EH (cell line): Measurements from ENCODE around the gene AKT1S1.
A peak's percentile ranks its signal among the peaks of the same experiment; 100 is the strongest.

Experiments used
- DNase-seq: peaks from one replicate; pipeline ENCODE4 v3.0.0-alpha.2; 2015; ENCODE audit warnings: low read depth

AKT1S1 gene

DNA sequence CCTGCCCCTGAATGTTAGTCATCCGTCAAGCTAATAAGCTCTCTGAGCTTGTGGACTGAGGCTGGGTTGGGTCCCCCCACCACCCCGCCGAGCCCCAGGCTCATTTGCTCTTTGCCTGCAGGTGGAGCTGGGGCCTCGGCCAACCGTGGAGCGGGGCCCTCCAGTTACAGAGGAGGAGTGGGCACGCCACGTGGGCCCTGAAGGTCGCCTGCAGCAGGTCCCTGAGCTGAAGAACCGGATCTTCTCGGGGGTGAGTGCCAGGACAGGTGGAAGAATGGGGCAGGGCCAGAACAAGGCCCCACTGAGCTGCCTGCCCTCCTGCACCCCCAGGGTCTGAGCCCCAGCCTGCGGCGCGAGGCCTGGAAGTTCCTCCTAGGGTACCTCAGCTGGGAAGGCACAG lies 5.5 kb upstream of the AKT1S1 start:
- DNase-seq: no peak

DNA sequence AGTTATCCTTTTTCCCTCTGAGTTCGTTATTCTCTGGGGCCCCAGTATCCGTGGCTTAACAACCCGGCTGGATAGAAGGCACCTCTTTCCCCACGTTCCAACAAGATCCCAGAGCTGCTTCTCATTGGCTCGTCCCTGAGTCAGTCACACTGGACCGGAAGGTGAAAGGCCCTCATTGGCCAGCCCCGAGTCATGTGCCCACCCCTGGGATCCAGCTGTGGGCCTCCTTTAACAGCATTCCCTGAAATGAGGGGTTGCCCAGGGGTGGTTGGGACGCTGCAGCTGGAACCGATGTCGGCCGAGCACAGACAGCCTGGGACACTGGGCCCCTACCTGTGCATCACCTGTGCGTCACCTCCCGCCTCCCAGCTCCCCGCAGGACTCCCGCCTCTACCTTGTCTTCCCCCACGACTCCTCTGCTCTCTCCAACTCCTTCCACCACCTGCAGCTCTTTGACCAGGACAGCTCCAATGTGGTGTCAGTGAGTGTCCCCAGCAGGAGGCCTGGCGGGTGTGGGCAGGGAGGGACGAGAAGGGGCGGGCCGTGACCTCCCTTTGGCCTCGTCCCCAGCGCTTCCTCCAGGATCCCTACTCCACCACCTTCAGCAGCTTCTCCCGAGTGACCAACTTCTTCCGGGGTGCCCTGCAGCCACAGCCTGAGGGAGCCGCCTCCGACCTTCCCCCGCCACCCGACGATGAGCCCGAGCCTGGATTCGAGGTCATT lies 4.7 kb upstream of the AKT1S1 start:
- peak; percentile 25 for DNase-seq

DNA sequence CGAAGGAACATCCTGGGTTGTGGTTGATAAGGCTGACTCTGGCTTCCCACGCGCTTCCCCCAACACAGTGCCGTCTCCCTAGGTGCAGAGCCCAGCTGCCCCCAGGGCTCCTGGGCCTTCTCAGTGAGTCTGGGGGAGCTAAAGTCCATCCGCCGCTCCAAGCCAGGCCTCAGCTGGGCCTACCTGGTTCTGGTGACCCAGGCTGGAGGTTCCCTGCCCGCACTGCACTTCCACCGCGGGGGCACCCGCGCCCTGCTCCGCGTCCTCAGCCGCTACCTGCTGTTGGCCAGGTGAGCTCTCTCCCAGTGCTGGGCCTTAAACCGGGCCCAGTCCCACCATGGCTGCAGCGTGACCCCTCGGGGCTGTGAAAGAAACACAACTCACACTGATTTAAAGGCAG lies 4.0 kb upstream of the AKT1S1 start:
- no peak for DNase-seq

DNA sequence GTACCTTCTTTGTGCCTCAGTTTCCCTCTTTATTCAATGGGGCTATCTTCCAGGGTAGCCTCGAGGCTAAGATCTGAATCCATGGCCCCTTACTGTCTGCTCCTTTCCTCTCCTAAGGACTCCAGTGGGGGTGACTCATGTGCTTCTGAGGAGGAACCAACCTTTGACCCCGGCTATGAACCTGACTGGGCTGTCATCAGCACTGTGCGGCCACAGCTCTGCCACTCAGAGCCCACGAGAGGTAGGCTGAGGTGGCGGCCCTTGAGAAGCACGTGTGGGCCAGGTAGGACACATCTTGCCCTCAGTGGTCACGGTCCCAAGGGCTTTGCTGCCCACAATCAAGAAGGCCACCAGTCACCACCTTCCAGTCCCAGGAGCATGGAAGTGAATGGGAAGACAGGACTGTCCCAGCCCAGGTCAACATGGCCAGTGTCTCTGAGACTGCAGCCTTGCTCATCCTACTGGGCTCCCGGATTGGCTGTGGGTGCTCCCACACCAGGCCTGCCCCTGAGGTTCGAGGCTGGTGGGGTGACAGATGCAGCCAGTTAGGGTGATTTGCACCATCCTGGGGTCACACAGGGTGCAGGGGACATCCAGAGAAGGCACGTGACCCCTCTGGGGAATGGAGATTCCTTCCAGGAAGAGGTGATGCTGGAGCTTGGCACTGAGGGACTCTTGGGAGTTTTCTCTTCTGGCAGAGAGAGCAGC lies 3.2 kb upstream of the AKT1S1 start:
- no peak for DNase-seq

DNA sequence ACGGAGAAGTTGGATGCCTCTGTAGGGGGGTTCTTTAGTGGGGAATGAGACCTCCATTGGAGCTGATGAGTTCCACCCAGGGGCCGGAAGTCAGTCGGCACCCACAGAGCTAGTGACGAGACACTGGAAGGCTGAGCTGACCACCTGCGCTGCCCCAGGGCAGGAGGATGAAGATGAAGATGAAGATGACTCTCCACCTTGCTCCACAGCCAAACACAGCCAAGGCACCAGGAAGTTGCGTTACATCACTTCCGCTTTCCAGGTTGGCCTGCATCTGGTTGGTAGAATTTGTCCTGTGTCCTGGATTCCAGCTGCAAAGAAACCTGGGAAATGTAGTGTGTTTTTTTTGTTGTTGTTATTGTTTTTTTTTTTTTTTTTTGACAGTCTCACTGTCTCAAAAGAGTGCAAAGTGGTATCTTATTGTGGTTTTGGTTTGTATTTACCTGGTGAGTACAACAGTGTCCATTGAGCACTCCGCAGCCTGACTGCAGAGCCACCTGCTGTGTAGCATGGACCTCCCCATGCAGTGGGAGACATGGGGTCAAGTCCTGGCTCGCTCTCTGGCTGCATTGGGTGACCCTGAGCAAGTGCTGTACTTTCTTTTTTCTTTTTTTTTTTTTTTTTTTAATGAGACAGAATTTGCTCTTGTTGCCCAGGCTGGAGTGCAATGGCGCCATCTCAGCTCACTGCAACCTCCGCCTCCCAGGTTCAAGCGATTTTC lies 2.2 kb upstream of the AKT1S1 start:
- no peak for DNase-seq

DNA sequence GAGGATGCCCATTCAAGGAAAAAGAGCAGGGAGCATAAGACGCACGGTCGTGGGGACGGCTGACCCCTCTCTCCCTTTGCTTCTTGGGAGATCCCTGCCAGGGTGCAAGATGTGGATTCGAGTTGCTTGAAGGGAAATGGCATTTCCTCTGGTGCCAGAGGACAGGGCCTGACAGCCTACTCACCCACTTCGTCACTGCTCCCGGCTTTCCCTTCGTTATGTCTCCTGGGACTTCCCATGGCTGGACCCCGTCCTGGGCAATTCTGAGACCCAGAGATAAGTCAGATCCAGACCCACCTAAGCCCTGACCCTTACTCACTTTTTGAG lies 1.6 kb upstream of the AKT1S1 start:
- DNase-seq: no peak

DNA sequence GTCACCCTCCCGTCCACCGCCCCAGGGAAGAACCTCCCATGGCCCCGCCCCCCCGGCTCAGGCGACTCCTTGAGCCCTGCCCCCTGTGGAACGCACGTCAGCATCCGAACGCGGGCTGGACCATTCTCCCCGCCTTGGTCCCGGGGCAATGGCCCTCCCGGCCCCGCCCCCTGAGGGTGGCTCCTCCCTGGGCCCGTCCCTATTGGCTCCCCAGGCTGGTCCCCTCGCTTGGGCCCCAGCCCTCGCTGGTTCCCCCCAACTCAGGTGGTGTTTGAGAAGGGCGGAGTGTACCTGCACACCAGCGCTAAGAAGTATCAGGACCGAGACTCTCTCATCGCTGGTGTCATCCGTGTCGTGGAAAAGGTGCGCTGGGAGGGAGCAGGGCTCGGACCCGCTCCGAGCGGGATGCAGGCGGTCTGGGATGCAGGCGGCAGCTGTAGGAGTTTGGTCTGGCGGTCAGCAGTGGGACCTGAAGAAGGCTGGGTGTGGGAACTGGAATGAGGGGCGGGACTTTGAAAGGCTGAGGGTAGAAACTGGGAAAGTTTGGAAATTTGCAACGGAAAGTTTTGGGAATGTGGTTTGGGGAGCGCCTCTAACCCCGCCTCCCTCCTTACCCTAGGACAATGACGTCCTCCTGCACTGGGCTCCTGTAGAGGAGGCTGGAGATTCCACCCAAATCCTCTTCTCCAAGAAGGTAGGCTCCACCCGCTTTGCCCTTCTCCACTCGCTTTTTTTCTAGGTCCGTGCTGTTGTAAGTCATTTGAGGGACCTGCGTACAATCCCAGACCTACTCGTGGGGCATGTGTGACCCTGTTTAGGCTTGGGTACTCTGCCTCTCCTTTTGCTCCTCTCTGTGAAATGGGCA lies 956 bp upstream of the AKT1S1 start:
- peak; percentile 97 for DNase-seq

DNA sequence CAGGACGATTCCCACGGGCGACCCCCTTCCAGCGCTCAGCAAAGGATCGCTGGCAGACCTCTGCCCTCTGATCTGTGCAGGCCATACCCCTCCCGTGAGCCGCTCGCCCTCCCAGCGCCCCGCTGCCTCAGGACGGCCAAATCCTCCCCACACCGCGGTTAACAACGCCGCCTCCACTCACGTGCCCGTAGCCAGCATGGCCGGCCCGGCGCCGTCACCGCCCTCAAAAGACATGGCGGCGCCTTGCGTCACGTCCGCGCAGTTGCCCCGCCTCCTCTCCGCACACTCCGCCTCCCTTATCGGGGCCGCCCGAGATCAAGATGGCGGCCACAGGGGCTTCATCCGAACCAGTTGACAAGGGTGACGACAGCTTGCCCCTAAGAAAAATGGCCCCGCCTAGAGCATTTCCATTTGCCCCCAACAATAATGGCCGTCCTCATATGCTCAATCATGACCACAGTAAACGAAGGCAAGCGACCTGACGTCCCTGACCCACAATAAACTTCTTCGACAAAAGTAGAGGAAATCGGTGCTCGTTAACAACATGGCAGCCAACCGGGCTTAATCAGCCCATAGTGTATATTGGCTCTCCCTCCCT lies 634 bp downstream of the AKT1S1 start:
- peak; percentile 99 for DNase-seq

DNA sequence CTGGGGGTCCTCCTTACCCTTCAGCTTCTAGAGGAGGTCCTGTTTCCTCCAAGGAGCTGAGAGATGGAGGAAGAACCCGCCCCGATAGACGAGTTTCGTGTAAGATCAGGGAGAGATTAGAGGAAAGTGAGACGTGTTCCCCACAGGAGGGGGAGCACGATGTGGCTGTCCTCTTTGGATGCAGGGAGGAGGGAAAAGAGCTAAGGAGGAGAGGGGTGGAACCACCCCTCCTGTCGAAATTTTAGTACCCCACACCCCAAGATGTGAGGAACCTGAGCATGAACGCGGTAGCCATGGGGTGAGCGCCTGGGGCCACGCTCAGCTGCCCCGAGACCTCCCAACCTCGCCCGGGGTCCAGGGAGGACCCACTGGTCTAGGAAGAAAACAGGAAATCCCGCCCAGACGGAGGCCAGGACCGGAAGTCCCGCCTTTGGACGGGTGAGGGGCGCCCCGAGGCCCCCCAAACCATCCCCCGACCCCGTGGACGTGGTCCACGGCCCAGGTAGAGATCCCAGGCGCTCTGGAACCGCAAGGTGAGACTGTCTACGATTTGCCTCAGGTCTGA lies 1.2 kb downstream of the AKT1S1 start:
- DNase-seq: peak; percentile 62

DNA sequence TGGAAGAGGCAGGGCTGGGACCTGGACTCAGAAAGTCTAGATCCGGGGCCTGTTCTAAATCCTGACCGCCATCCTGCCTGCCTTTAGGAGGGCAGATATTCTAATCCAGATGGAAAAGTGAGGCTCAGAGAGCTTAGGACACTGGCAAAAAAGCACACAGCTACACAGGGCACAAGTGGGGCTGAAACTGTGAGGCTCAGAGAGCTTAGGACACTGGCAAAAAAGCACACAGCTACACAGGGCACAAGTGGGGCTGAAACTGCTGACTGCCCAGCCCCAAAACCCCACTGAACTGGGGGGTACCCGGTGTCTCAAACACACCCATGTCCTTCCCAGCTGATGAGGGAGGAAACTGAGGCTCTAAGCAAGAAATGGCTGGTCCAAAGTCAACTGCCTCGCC lies 2.0 kb downstream of the AKT1S1 start:
- DNase-seq: no peak

DNA sequence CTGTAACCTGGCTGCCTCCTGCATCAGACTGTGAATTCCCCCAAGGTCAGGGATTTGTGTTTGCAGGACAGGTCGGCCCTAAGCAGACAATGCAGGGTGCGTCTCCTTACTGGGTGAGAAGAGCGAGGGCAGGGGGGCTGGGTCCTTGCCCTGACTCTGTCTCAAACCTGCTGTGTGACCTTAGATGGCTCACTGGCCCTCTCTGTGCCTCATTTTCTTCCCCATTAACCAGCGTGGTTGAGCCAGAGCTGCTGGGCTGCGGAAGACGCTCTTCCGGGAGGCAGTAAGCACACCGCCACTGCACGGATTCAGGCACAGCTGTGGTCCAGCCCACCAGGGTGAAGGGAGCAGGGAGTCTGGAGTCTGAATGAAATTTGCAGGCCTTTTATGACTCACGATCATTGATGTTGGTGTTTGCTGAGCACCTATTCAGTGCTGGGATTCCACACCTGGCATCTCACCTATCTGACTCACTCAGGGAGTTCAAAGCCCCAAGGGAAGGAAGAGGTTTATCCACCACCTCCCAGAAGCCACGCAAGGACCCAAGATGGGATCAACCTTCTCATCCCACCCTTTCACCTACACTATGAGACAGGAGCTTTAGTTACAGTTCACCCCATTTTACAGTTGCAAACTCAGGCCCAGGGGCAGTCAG lies 2.5 kb downstream of the AKT1S1 start:
- no peak for DNase-seq

DNA sequence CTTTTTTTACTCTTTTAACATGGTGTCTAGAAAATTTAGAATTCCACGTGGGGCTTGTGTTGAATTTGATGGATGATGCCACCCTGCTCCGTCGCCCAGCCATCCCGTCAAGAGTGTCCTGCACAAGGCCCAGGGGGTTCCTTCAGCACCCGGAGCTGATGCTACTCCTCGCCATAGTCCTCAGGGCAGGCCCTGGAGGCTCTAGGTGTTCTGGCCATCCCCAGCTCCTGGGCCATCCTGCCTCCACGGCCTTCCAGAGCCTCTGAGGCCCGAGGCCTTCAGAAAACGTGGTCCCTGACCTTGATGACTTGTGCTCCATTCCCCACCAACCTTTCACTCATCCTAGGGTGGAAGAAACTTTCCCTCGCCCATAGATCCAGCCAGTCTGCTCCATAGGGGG lies 3.3 kb downstream of the AKT1S1 start:
- no peak for DNase-seq

DNA sequence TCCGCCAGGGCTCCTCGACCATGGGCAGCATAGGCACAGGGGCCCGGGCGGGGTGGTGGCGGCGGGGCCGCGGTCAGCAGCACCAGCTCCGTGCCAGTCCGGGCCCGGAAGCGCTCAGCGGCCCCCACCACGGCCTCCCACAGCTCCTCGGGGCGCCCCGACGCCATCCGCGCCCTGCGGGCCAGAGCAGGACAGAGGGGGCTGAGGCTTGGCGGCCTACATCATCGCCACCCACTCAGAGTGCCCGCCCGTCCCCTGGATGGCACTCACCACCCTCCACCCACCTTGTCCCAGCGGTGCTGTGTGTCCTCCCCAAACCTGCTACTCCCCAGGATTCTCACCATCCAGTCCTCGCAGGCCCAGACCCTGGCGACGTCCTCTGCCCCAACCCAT lies 4.0 kb downstream of the AKT1S1 start:
- no peak for DNase-seq

DNA sequence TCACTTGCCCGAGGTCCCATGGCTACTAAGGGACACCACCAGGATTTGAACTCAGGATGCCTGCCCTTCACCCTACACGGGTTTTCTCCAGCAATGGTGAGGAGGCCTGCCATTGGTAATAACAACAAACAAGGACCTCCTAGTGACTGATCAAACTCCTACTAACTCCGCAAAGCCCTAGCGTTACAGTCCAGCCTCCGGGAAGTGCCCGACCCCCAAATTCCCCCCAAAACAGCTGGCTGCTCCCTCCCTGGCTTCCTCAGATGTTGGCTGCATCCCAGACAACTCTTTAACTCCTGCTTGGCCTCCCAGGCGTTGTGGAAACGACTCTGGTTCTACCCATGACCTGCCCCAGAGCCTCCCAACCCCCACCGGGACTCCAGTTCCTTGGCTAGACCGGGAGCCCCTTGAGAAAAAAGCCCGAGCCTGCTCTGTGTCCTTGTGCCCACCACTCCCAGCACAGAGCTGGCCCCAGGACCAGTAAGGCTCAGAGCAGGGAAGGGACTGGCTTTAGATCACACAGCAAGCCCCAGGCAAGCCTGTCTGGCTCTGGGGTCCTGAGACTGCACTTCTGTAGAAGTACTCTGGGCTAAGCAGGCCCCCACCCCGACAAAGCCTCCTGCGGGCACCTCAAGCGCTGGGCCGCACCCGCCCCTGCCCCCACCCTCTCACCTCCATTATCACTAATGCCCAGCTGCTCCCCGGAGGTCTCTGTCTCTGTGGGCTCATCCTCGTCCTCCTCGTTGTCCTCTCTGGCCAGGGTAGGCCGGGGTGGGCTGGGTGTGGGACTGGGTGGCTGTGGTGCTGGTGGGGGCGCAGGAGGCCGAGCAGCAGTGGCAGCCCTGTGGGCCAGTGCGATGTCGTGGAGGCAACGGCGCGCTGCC lies 4.7 kb downstream of the AKT1S1 start:
- no peak for DNase-seq

DNA sequence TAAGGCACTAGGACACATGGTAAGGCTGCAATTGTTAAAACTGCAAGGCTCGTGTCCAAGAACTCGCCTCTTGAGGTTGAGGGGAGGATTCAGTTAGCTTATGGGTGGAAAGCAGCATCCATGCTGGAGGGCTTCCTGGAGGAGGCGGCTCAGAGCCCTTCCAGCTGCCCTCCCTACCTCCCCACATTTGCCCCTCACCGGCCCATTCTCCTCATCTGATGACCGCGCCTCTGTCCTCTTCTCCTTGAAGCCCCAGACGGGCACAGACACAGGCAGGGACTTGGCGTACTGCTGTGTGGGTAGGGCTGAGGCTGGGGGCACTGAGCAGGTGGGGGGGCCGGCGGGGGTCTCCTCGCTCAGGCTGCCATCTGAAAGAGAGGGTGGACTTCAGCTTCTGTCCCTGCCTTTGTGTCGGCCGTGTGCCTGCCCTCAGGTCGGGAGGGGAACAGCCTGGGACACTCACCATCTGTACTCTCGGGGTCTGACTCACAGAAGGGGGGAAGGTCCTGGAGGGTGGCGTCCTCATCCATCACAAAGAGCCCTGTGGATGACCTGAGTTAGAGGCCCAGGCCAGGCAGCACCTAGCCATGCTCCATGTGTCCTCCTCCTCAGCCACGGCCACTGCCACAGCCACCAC lies 5.7 kb downstream of the AKT1S1 start:
- DNase-seq: no peak

DNA sequence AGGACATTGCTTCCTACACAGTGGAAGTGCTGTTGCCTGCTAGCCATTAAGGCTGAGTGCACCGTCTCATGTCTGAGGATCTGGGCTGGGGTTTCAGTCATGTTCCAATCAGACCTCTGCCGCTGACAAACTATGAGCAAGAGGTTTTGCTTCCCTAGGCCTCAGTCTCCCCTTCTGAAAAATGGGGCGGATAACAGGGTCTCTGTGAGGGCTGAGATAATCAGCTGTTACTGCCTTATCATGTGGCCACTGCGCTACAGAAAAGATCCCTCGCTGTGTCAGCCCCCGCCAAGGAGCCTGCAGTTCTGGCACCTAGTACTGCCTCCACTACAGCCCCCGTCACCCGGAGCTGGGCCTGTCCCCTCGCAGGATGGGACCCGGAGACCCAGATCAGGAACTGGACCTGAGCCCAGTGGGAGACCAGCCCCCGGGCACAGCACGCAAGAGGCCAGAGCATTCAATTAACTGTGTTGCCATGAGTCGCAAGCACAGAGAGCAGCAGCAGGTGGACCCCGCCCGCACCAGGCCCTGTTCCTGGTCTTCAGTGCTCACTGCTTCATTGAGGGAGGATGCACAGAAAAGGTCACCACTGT lies 6.8 kb downstream of the AKT1S1 start:
- DNase-seq: no peak

DNA sequence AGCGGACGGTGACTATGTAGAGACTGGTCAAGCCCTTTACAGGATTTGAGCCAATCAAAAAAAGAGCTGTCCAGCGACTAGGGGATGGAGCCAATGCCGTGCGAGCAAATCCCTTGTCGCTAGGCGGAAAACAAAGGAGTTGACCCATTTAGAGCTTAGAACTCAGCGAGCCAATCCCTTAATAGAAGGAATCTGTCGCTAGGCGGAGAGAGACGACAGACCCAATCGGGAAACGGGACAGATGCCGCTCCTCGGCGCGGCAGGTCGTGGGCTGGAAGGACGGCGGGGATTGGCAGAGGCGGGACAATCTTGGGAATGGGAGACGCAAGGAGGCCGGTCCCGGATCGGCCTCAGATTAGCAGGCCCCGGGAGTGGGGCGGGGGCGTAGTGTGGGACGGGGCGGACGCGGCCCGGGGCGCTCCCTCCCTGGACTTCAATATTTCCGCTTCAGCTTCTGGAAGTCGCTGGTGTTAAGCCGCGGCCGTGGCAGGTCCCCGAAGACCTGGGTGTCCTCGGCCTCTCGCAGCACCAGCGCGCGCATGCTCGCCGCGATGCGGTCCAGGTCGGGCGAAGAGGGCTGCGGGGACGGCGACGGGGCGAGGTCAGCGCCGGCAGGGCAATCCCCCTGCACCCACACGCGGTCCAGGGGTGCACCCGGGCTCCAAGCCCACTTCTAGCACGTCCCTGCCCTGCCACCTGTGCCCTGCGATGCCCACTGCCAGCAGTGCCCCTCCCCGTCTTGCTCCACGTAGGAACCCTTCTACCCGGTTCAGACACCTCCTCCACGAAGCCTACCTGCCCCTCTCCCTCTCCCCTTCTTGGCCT lies 7.5 kb downstream of the AKT1S1 start:
- peak; percentile 100 for DNase-seq

DNA sequence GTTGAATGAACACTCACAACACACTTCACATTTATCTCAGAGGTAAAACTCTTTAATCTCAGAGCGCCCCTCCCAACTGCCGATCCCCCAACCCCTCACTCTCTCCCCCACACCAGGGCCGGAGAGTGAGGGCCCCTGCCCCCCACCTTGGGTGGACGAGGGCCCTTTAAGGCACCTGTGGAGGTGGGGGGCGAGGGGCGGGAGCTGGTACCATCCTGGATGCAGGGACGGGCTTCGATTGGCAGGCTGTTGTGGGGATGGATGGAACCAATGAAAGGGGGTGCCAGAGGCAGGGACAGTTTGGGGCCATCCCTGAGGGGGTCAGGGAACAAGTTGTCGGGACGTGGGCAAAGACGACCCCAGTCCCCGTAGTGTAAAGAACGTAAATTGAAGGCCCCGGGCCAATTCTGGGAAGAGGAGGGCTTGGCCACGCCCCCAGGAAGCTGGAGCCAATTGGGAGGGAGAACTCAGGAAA lies 8.1 kb downstream of the AKT1S1 start:
- DNase-seq: no peak
